Activated CD4-positive, CD25-positive, alpha-beta regulatory T cell treated with anti-CD3 and anti-CD28 coated beads, Interleukin-2, amount 50 U/mL, for 16 hours (primary cell): ENCODE results near the gene GATC.

Experiments
- DNase-seq: peaks from one replicate; pipeline ENCODE4 v3.0.0-alpha.2; 2020; ENCODE audit warnings: low read depth, low spot score

The GATC gene

GRCh38 chr12:120497524-120498150 lies 51.4 kb downstream of the GATC start:
- no peak for DNase-seq

GRCh38 chr12:120498870-120499515 lies 52.7 kb downstream of the GATC start:
- DNase-seq = no peak

GRCh38 chr12:120500581-120500980 lies 54.3 kb downstream of the GATC start:
- DNase-seq = no peak

GRCh38 chr12:120504587-120504986 lies 58.3 kb downstream of the GATC start:
- no peak for DNase-seq

- DNase-seq = no peak
Observed at GRCh38 chr12:120508537-120508936, 62.3 kb downstream of the GATC start.
